HepG2 (cell line): ENCODE results near the gene KIF13A. TPM values are rescaled to one million over a fixed set of nuclear protein-coding genes. Genes with fewer than 3 reads are reported as not detected.

ENCODE experiments used
- CBX5 ChIP-seq: sonication (generic); formaldehyde crosslinking; IDR thresholded peaks from 2 replicates; pipeline ENCODE4 v1.4.0; 2020; ENCODE audit warnings: missing genetic modification reagents, borderline replicate concordance
- ELF1 ChIP-seq: sonication (generic); formaldehyde crosslinking; IDR thresholded peaks from 2 replicates; pipeline ENCODE4 v1.4.0; 2020; ENCODE audit warnings: missing genetic modification reagents
- JDP2 ChIP-seq: sonication (generic); formaldehyde crosslinking; IDR thresholded peaks from 2 replicates; pipeline ENCODE4 v1.8.1; 2022; ENCODE audit warnings: missing genetic modification reagents, borderline replicate concordance
- KDM2A ChIP-seq: sonication (generic); formaldehyde crosslinking; IDR thresholded peaks from 2 replicates; pipeline ENCODE4 v1.4.0; 2020; ENCODE audit warnings: low read depth, missing genetic modification reagents, borderline replicate concordance
- MTF1 ChIP-seq: sonication (generic); formaldehyde crosslinking; IDR thresholded peaks from 2 replicates; pipeline ENCODE4 v1.5.0; 2020; ENCODE audit warnings: missing genetic modification reagents
- STAT5B ChIP-seq: sonication (generic); formaldehyde crosslinking; IDR thresholded peaks from 2 replicates; pipeline ENCODE4 v1.4.0; 2020; ENCODE audit warnings: missing genetic modification reagents
- TAF1 ChIP-seq: sonication (generic); formaldehyde crosslinking; IDR thresholded peaks from 2 replicates; pipeline ENCODE4 v1.4.0; 2020; ENCODE audit warnings: missing genetic modification reagents
- TCF7L2 ChIP-seq: IDR thresholded peaks from 2 replicates; pipeline ENCODE4 v1.6.1; 2011; ENCODE audit warnings: mild to moderate bottlenecking, low read depth, low read length, moderate library complexity
- TOPORS ChIP-seq: sonication (generic); formaldehyde crosslinking; IDR thresholded peaks from 2 replicates; pipeline ENCODE4 v1.8.0; 2023; ENCODE audit warnings: mild to moderate bottlenecking, missing genetic modification reagents
- TP53 ChIP-seq: sonication (generic); formaldehyde crosslinking; conservative IDR thresholded peaks from 2 replicates; pipeline ENCODE4 v1.4.0; 2020; ENCODE audit warnings: missing genetic modification reagents
- U2AF1 ChIP-seq: fragments of 200-400 bp; formaldehyde crosslinking; optimal IDR thresholded peaks from 2 replicates; pipeline ENCODE3; 2017; ENCODE audit warnings: mild to moderate bottlenecking, low read depth, low read length
- ZBTB1 ChIP-seq: sonication (generic); formaldehyde crosslinking; IDR thresholded peaks from 2 replicates; pipeline ENCODE4 v1.4.0; 2020; ENCODE audit warnings: missing genetic modification reagents, borderline replicate concordance
- ZBTB49 ChIP-seq: sonication (generic); formaldehyde crosslinking; IDR thresholded peaks from 2 replicates; pipeline ENCODE4 v1.4.0; 2020; ENCODE audit warnings: missing genetic modification reagents, borderline replicate concordance
- ZNF282 ChIP-seq: fragments of 450-650 bp; IDR thresholded peaks from 2 replicates; pipeline ENCODE4 v1.6.1; 2018; ENCODE audit not compliant: partially characterized antibody
- ZNF431 ChIP-seq: sonication (generic); formaldehyde crosslinking; IDR thresholded peaks from 2 replicates; pipeline ENCODE4 v1.9.0; 2022; ENCODE audit warnings: missing genetic modification reagents, low read depth, mild to moderate bottlenecking, borderline replicate concordance
- ZNF556 ChIP-seq: sonication (generic); formaldehyde crosslinking; IDR thresholded peaks from 2 replicates; pipeline ENCODE4 v1.4.0; 2020; ENCODE audit warnings: mild to moderate bottlenecking, missing genetic modification reagents, borderline replicate concordance
- ZNF691 ChIP-seq: sonication (generic); formaldehyde crosslinking; IDR thresholded peaks from 2 replicates; pipeline ENCODE4 v1.4.0; 2020; ENCODE audit warnings: missing genetic modification reagents, low read depth, mild to moderate bottlenecking, borderline replicate concordance
- ZNF703 ChIP-seq: sonication (generic); formaldehyde crosslinking; IDR thresholded peaks from 2 replicates; pipeline ENCODE4 v1.5.1; 2020; ENCODE audit warnings: missing genetic modification reagents, mild to moderate bottlenecking, moderate library complexity, borderline replicate concordance
- ZNF720 ChIP-seq: sonication (generic); formaldehyde crosslinking; IDR thresholded peaks from 2 replicates; pipeline ENCODE4 v1.4.0; 2020; ENCODE audit warnings: missing genetic modification reagents
- ZNF761 ChIP-seq: sonication (generic); formaldehyde crosslinking; conservative IDR thresholded peaks from 2 replicates; pipeline ENCODE4 v1.4.0; 2020; ENCODE audit warnings: mild to moderate bottlenecking, missing genetic modification reagents
- ZNF784 ChIP-seq: sonication (generic); formaldehyde crosslinking; IDR thresholded peaks from 2 replicates; pipeline ENCODE4 v1.5.1; 2020; ENCODE audit warnings: missing genetic modification reagents, mild to moderate bottlenecking, borderline replicate concordance
- polyA plus RNA-seq, 8 experiments: library from polyadenylated mRNA; depleted of rRNA in 3 of 8; stranded (reverse) in 7 of 8; unstranded in 1 of 8; fragments of >200 nt; fragmentation: Illumina TruSeq in 4 of 8; extraction: Trizol in 4 of 8; gene quantifications; 2 replicates each; pipeline versions ENCODE4 v1.2.1 to v1.2.3, GENCODE V29; 2011 to 2016; ENCODE audit warnings: low read depth in 4 of 8, missing spikeins in 1 of 8, mixed read lengths in 1 of 8; ENCODE audit not compliant: insufficient read depth in 1 of 8
- total RNA-seq, 5 experiments: library from RNA; depleted of rRNA; stranded (reverse); fragments of >200 nt; fragmentation: Illumina TruSeq; extraction: Trizol; gene quantifications; 2 replicates each; pipeline ENCODE4 v1.2.3, GENCODE V29; 2016; ENCODE audit warnings: low read depth in 1 of 5

Gene KIF13A
- total and polyA plus RNA-seq, 2 of the 13 experiments (the other 11 are each of a cell fraction or from before 2014, with no cell fraction given), result 21.1 to 37.2 TPM

GRCh38 chr6:17932330-17932852, 55.0 kb downstream of the KIF13A start (continued):
- TF ChIP-seq ZBTB49 (CRISPR knock-in tag) (no peak), TAF1 (CRISPR knock-in tag) (no peak), ELF1 (peak; percentile 64; the same call in 1 of the 2 replicates), ZNF784 (CRISPR knock-in tag) (no peak), KDM2A (CRISPR knock-in tag) (0 out of 2 replicates have a peak, but pooled peaks have one; percentile 27), TOPORS (CRISPR knock-in tag) (no peak), ZNF761 (CRISPR knock-in tag) (no peak), ZNF720 (CRISPR knock-in tag) (no peak), MTF1 (CRISPR knock-in tag) (no peak), TP53 (CRISPR knock-in tag) (no peak), TCF7L2 (no peak), ZNF691 (peak; percentile 78; the same call in 1 of the 2 replicates), U2AF1 (no peak), JDP2 (CRISPR knock-in tag) (no peak), STAT5B (CRISPR knock-in tag) (no peak), ZBTB1 (CRISPR knock-in tag) (no peak), CBX5 (peak; percentile 53; the same call in 1 of the 2 replicates), ZNF282 (no peak), ZNF431 (CRISPR knock-in tag) (peak; percentile 39; the same call in 1 of the 2 replicates), ZNF556 (peak; percentile 73; the same call in 1 of the 2 replicates), ZNF703 (CRISPR knock-in tag) (no peak)
